Fibroblast of the aortic adventitia (primary cell): ENCODE data around the gene PCAT7. TPM values are rescaled to one million over a fixed set of nuclear protein-coding genes. Genes with fewer than 3 reads are reported as not detected.

Source experiments
- DNase-seq: peaks from one replicate; pipeline ENCODE4 v3.0.0-alpha.2; 2010; ENCODE audit warnings: low read depth
- H3K4me3 ChIP-seq: 2 replicates; pipeline ENCODE4 v1.5.1; 2011; ENCODE audit warnings: low read depth, mild to moderate bottlenecking, control low read depth, low read length, moderate library complexity
- total RNA-seq: library from RNA; depleted of rRNA; stranded (reverse); fragments of >200 nt; gene quantifications from 2 replicates; pipeline ENCODE4 v1.2.3, GENCODE V29; 2012; ENCODE audit warnings: low replicate concordance
- TF ChIP-seq, protein P1 (sequence below): IDR thresholded peaks from 2 replicates; pipeline ENCODE4 v1.5.1; 2011; ENCODE audit warnings: mild to moderate bottlenecking, low read length, control low read depth, inconsistent platforms; ENCODE audit not compliant: insufficient read depth

Gene PCAT7
- total RNA-seq, 1 donor: 0.09 TPM

DNA sequence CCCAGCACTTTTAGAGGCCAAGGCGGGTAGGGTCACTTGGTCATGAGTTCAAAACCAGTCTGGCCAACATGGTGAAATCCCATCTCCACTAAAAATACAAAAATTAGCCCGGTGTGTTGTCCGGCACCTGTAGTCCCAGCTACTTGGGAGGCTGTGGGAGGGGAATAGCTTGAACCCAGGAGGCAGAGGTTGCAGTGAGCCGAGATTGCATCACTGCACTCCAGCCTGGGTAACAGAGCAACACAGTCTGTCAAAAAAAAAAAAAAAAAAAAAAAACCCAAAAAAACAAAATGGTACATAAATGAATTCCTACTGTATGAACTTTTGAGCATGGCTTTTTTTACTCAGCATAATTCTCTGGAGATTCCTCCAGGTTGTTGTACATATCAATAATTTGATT lies 37.6 kb upstream of the PCAT7 start:
- DNase-seq: no peak
- TF ChIP-seq, protein P1, sequence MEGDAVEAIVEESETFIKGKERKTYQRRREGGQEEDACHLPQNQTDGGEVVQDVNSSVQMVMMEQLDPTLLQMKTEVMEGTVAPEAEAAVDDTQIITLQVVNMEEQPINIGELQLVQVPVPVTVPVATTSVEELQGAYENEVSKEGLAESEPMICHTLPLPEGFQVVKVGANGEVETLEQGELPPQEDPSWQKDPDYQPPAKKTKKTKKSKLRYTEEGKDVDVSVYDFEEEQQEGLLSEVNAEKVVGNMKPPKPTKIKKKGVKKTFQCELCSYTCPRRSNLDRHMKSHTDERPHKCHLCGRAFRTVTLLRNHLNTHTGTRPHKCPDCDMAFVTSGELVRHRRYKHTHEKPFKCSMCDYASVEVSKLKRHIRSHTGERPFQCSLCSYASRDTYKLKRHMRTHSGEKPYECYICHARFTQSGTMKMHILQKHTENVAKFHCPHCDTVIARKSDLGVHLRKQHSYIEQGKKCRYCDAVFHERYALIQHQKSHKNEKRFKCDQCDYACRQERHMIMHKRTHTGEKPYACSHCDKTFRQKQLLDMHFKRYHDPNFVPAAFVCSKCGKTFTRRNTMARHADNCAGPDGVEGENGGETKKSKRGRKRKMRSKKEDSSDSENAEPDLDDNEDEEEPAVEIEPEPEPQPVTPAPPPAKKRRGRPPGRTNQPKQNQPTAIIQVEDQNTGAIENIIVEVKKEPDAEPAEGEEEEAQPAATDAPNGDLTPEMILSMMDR: no peak

DNA sequence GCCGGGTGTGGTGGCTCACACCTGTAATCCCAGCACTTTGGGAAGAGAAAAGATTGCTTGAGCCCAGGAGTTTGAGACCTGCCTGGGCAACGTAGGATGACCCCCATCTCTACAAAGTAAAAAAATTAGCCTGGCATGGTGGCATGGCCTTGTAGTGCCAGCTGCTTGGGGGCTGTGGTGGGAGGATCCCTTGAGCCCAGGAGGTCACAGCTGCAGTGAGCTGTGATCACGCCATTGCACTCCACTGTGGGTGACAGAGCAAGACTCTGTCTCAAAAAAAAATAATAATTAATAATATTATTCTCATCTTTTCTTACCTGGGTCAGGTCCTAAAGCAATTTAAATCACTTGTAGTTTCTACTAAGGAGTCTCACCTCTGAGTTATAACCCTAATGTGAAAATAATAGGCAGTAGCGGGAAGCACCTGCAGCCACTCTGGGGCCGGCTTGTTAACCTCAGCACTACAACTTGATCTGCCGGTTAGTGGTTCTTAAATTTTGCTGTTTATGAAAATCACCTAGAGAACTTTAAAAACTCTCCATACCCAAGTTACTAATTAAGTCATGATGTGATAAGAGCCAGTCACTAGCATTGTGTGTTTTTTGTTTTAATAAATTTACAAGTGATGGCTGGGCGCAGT lies 29.4 kb upstream of the PCAT7 start:
- H3K4me3 ChIP-seq: no peak overlapping the region
- TF ChIP-seq, protein P1: no peak
- no peak for DNase-seq

More for the DNA sequence above, 37.6 kb upstream of the PCAT7 start:
- H3K4me3 ChIP-seq: no peak overlapping the region

DNA sequence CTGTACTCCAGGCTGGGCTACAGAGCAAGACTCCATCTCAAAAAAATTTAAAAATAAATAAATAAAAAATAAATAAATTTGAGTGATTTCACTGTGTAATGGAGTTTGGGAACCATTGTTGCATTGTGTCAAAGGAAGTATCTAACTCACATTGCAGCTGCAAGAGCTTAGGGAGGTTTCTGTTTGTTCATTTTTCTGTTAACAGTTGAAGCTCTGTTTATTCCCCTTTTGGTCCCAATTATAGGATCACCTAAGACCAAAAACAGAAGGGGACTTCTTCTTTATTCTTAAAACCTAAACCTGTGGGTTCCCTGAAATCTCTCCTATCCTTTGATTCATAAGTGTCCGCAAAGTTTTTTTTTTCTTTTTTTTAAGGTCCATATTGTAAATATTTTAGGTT lies 28.6 kb upstream of the PCAT7 start:
- TF ChIP-seq, protein P1: no peak
- H3K4me3 ChIP-seq: no peak overlapping the region
- no peak for DNase-seq

DNA sequence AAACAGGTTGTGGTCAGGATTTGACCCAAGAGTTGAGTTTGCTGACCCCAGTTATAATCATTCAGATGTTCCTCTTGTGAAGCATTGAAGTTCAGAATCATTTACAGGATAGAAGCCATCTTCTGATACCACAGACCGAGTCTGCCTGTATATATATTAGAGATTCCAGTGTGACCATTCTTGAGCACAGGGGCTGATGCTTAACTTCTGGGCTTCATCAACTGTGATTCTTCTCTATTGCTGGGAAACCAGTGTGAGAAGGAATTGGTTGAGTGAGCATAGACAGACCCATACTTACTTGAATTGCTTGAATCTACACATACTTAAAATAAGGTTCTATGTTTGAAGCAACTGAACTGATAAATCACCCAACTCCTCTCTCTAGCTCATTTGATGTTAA lies 27.9 kb upstream of the PCAT7 start:
- H3K4me3 ChIP-seq: no peak overlapping the region
- TF ChIP-seq, protein P1: no peak
- DNase-seq: no peak

DNA sequence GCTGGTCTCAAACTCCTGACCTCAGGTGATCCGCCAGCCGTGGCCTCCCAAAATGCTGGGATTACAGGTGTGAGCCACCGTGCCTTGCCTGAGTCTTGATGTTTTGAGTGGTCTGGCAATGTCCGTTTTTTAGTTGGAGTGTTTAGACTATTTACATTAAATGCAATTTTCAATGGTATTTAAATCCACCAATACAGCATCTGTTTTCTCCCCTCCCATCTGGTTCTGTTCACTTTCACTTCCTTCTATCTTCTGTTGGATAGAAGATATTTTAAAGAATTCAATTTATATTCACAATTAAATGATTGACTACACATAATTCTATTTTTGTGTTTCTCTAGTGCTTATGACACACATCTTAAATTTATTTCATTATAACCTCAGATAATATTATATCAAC lies 26.0 kb upstream of the PCAT7 start:
- H3K4me3 ChIP-seq: no peak overlapping the region
- DNase-seq: no peak
- TF ChIP-seq, protein P1: no peak

DNA sequence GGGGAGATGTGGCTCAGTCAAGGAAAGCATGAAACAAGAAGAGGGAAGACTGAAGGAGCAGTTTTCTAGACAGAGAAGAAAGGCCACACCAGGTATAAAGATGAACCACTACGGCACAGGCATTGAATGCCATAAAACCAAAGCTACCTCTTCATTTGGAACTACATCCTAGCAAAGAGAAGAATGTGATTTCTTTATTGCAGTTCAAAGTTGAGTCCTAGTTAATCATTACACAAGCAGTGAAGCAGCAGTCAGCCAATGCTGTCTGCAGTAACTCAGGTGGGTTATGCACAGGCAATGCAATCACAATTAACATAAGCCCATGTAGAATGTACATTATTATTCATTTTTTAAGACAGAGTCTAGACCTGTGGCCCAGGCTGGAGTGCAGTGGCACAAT lies 21.7 kb upstream of the PCAT7 start:
- no peak for DNase-seq
- no peak overlapping the region for H3K4me3 ChIP-seq
- TF ChIP-seq, protein P1: no peak

DNA sequence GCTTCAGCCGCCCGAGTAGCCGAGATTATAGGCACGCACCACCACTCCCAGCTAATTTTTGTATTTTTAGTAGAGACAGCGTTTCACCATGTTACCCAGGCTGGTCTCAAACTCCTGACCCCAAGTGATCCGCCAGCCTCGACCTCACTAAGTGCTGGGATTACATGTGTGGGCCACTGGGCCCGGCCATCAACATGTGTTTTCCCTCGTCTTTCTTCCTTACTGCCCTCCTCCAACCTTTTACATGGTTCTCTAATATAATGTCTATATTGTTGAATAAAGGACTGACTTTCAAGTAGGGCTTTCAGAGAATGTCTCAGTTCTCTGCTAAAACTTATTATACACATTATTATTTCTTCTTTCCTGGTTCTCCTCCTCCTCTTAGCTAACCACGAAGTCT lies 21.3 kb upstream of the PCAT7 start:
- TF ChIP-seq, protein P1: no peak
- no peak overlapping the region for H3K4me3 ChIP-seq
- DNase-seq: no peak
